SK-N-SH treated with all-trans-retinoic acid at 6 μM for 48 hours (cell line): ENCODE results near the gene EML1.

Experiments used
- ATAC-seq: fragments of 200-7000 bp; cut with Tn5 transposase; 3 replicates; pipeline ENCODE4 v1.9.1; 2020; ENCODE audit warnings: mild to moderate bottlenecking, moderate library complexity
- ARNTL ChIP-seq: fragments of 450-650 bp; formaldehyde crosslinking; IDR thresholded peaks from 2 replicates; pipeline ENCODE4 v1.5.0; 2020; ENCODE audit warnings: low read depth, mild to moderate bottlenecking, moderate library complexity, borderline replicate concordance
- BACH2 ChIP-seq: fragments of 250-450 bp; sonication (Bioruptor Pico); IDR thresholded peaks from 2 replicates; pipeline ENCODE4 v1.9.0; 2021; ENCODE audit warnings: mild to moderate bottlenecking, borderline replicate concordance
- CSDC2 ChIP-seq: fragments of 250-450 bp; sonication (Bioruptor Pico); IDR thresholded peaks from 2 replicates; pipeline ENCODE4 v1.5.0; 2020; ENCODE audit warnings: mild to moderate bottlenecking, moderate library complexity
- ESRRG ChIP-seq: fragments of 250-450 bp; sonication (Bioruptor Pico); IDR thresholded peaks from 2 replicates; pipeline ENCODE4 v1.6.1; 2021; ENCODE audit warnings: mild to moderate bottlenecking
- GLIS3 ChIP-seq: fragments of 250-450 bp; sonication (Bioruptor Pico); IDR thresholded peaks from 2 replicates; pipeline ENCODE4 v1.5.0; 2020; ENCODE audit warnings: mild to moderate bottlenecking, moderate library complexity
- ISL1 ChIP-seq: fragments of 250-450 bp; sonication (Bioruptor Pico); IDR thresholded peaks from 2 replicates; pipeline ENCODE4 v2.1.2; 2022; ENCODE audit warnings: mild to moderate bottlenecking, moderate library complexity
- OSR1 ChIP-seq: fragments of 250-450 bp; sonication (Bioruptor Pico); IDR thresholded peaks from 2 replicates; pipeline ENCODE4 v1.8.0; 2022; ENCODE audit warnings: moderate library complexity, mild to moderate bottlenecking, inconsistent platforms
- PATZ1 ChIP-seq: fragments of 250-450 bp; sonication (Bioruptor Pico); IDR thresholded peaks from 2 replicates; pipeline ENCODE4 v1.8.0; 2020; ENCODE audit warnings: mild to moderate bottlenecking, moderate library complexity, borderline replicate concordance
- RARB ChIP-seq: fragments of 250-450 bp; sonication (Bioruptor Pico); IDR thresholded peaks from 2 replicates; pipeline ENCODE4 v1.8.0; 2021; ENCODE audit warnings: mild to moderate bottlenecking, moderate library complexity
- SNAI2 ChIP-seq: fragments of 250-450 bp; sonication (Bioruptor Pico); IDR thresholded peaks from 2 replicates; pipeline ENCODE4 v1.5.0; 2020; ENCODE audit warnings: mild to moderate bottlenecking, moderate library complexity
- TCF4 ChIP-seq: fragments of 250-450 bp; sonication (Bioruptor Pico); IDR thresholded peaks from 2 replicates; pipeline ENCODE4 v1.8.0; 2021; ENCODE audit warnings: mild to moderate bottlenecking, moderate library complexity, borderline replicate concordance
- TOX ChIP-seq: fragments of 250-450 bp; sonication (Bioruptor Pico); IDR thresholded peaks from 2 replicates; pipeline ENCODE4 v1.8.0; 2021; ENCODE audit warnings: mild to moderate bottlenecking, moderate library complexity, borderline replicate concordance
- ZFP3 ChIP-seq: fragments of 250-450 bp; sonication (Bioruptor Pico); IDR thresholded peaks from 2 replicates; pipeline ENCODE4 v1.5.0; 2020; ENCODE audit warnings: mild to moderate bottlenecking, moderate library complexity
- ZFP30 ChIP-seq: fragments of 450-650 bp; formaldehyde crosslinking; IDR thresholded peaks from 2 replicates; pipeline ENCODE4 v1.5.0; 2022; ENCODE audit warnings: mild to moderate bottlenecking, moderate library complexity
- ZNF70 ChIP-seq: fragments of 450-650 bp; formaldehyde crosslinking; IDR thresholded peaks from 2 replicates; pipeline ENCODE4 v1.5.0; 2020; ENCODE audit warnings: mild to moderate bottlenecking, moderate library complexity
- ZNF8 ChIP-seq: fragments of 450-650 bp; formaldehyde crosslinking; IDR thresholded peaks from 2 replicates; pipeline ENCODE4 v1.5.0; 2020; ENCODE audit warnings: mild to moderate bottlenecking, moderate library complexity
- TF ChIP-seq, protein P1 (sequence below): fragments of 250-450 bp; sonication (Bioruptor Pico); IDR thresholded peaks from 2 replicates; pipeline ENCODE4 v1.8.0; 2021; ENCODE audit warnings: low read depth, mild to moderate bottlenecking, moderate library complexity, borderline replicate concordance
- TF ChIP-seq, protein P2 (sequence below): fragments of 250-450 bp; sonication (Bioruptor Pico); IDR thresholded peaks from 2 replicates; pipeline ENCODE4 v1.5.1; 2021; ENCODE audit warnings: mild to moderate bottlenecking, moderate library complexity
- TF ChIP-seq, protein P3 (sequence below): fragments of 250-450 bp; sonication (Bioruptor Pico); IDR thresholded peaks from 2 replicates; pipeline ENCODE4 v1.5.1; 2020; ENCODE audit warnings: low read depth, mild to moderate bottlenecking, moderate library complexity
- TF ChIP-seq, protein P4 (sequence below): fragments of 250-450 bp; sonication (Bioruptor Pico); IDR thresholded peaks from 2 replicates; pipeline ENCODE4 v1.5.0; 2020; ENCODE audit warnings: mild to moderate bottlenecking, moderate library complexity

The EML1 gene

GRCh38 chr14:99951085-99951484, 157.9 kb downstream of the EML1 start:
- TF ChIP-seq, protein P1, sequence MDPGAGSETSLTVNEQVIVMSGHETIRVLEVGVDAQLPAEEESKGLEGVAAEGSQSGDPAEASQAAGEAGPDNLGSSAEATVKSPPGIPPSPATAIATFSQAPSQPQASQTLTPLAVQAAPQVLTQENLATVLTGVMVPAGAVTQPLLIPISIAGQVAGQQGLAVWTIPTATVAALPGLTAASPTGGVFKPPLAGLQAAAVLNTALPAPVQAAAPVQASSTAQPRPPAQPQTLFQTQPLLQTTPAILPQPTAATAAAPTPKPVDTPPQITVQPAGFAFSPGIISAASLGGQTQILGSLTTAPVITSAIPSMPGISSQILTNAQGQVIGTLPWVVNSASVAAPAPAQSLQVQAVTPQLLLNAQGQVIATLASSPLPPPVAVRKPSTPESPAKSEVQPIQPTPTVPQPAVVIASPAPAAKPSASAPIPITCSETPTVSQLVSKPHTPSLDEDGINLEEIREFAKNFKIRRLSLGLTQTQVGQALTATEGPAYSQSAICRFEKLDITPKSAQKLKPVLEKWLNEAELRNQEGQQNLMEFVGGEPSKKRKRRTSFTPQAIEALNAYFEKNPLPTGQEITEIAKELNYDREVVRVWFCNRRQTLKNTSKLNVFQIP (CRISPR knock-in tag), result no peak
- TF ChIP-seq, protein P2, sequence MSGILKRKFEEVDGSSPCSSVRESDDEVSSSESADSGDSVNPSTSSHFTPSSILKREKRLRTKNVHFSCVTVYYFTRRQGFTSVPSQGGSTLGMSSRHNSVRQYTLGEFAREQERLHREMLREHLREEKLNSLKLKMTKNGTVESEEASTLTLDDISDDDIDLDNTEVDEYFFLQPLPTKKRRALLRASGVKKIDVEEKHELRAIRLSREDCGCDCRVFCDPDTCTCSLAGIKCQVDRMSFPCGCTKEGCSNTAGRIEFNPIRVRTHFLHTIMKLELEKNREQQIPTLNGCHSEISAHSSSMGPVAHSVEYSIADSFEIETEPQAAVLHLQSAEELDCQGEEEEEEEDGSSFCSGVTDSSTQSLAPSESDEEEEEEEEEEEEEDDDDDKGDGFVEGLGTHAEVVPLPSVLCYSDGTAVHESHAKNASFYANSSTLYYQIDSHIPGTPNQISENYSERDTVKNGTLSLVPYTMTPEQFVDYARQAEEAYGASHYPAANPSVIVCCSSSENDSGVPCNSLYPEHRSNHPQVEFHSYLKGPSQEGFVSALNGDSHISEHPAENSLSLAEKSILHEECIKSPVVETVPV (CRISPR knock-in tag), result no peak
- TF ChIP-seq TCF4 (no peak), ZFP30 (no peak), RARB (CRISPR knock-in tag) (no peak), SNAI2 (CRISPR knock-in tag) (no peak), ARNTL (CRISPR knock-in tag) (no peak), PATZ1 (CRISPR knock-in tag) (no peak), OSR1 (CRISPR knock-in tag) (no peak), ZNF70 (CRISPR knock-in tag) (no peak), ISL1 (no peak), BACH2 (CRISPR knock-in tag) (no peak), ESRRG (CRISPR knock-in tag) (no peak)
- TF ChIP-seq, protein P3, sequence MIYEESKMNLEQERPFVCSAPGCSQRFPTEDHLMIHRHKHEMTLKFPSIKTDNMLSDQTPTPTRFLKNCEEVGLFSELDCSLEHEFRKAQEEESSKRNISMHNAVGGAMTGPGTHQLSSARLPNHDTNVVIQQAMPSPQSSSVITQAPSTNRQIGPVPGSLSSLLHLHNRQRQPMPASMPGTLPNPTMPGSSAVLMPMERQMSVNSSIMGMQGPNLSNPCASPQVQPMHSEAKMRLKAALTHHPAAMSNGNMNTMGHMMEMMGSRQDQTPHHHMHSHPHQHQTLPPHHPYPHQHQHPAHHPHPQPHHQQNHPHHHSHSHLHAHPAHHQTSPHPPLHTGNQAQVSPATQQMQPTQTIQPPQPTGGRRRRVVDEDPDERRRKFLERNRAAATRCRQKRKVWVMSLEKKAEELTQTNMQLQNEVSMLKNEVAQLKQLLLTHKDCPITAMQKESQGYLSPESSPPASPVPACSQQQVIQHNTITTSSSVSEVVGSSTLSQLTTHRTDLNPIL (CRISPR knock-in tag), result no peak
- TF ChIP-seq, protein P4, sequence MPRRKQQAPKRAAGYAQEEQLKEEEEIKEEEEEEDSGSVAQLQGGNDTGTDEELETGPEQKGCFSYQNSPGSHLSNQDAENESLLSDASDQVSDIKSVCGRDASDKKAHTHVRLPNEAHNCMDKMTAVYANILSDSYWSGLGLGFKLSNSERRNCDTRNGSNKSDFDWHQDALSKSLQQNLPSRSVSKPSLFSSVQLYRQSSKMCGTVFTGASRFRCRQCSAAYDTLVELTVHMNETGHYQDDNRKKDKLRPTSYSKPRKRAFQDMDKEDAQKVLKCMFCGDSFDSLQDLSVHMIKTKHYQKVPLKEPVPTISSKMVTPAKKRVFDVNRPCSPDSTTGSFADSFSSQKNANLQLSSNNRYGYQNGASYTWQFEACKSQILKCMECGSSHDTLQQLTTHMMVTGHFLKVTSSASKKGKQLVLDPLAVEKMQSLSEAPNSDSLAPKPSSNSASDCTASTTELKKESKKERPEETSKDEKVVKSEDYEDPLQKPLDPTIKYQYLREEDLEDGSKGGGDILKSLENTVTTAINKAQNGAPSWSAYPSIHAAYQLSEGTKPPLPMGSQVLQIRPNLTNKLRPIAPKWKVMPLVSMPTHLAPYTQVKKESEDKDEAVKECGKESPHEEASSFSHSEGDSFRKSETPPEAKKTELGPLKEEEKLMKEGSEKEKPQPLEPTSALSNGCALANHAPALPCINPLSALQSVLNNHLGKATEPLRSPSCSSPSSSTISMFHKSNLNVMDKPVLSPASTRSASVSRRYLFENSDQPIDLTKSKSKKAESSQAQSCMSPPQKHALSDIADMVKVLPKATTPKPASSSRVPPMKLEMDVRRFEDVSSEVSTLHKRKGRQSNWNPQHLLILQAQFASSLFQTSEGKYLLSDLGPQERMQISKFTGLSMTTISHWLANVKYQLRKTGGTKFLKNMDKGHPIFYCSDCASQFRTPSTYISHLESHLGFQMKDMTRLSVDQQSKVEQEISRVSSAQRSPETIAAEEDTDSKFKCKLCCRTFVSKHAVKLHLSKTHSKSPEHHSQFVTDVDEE (CRISPR knock-in tag), result no peak
- TF ChIP-seq, all 23 proteins: peak for 0
- no peak for ATAC-seq

DNA sequence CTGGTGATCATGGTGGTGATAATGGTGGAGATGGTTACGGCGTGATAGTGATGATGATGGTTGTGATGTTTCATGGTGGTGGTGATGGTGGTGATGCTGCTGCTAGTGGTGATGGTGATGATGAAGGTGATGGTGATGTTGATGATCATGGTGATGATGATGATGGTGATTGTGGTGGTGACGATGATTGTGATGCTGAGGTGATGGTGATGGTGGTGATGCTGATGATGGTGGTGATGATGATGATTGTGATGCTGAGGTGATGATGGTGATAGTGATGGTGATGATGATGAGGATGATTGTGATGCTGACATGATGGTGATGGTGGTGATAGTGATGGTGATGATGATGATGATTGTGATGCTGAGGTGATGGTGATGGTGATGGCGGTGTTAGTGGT, 158.8 kb downstream of the EML1 start:
- ATAC-seq, result no peak
- TF ChIP-seq SNAI2 (CRISPR knock-in tag) (no peak), CSDC2 (no peak), ZNF8 (CRISPR knock-in tag) (no peak), ZFP30 (no peak), OSR1 (CRISPR knock-in tag) (no peak), GLIS3 (no peak), ESRRG (CRISPR knock-in tag) (no peak), BACH2 (CRISPR knock-in tag) (no peak), ISL1 (no peak), TOX (CRISPR knock-in tag) (no peak), ZFP3 (CRISPR knock-in tag) (no peak)
- TF ChIP-seq, protein P4 (CRISPR knock-in tag), result no peak
- TF ChIP-seq, protein P2 (CRISPR knock-in tag), result no peak
- TF ChIP-seq, protein P1 (CRISPR knock-in tag), result no peak
